GM18951 (cell line): ENCODE measurements around the gene GSTT2B.
"Not testable (repeated sequence)": the region's sequence is repeated elsewhere in the genome, so short reads cannot be mapped to it uniquely, and the experiment has no call there.

Experiments used
- POLR2A ChIP-seq: IDR thresholded peaks from 4 replicates; pipeline ENCODE4 v1.6.1; 2011; ENCODE audit warnings: mild to moderate bottlenecking; ENCODE audit not compliant: insufficient read length, insufficient read depth; ENCODE audit errors: extremely low read depth
- in situ Hi-C: fragments of 300-500 bp; cut with MboI; formaldehyde crosslinking; loops from one replicate; pipeline ENCODE4 v1.12.0; 2022; ENCODE audit warnings: low sequenced_read_pairs, mixed read lengths, inconsistent platforms; ENCODE audit not compliant: unreplicated experiment

Gene GSTT2B

DNA sequence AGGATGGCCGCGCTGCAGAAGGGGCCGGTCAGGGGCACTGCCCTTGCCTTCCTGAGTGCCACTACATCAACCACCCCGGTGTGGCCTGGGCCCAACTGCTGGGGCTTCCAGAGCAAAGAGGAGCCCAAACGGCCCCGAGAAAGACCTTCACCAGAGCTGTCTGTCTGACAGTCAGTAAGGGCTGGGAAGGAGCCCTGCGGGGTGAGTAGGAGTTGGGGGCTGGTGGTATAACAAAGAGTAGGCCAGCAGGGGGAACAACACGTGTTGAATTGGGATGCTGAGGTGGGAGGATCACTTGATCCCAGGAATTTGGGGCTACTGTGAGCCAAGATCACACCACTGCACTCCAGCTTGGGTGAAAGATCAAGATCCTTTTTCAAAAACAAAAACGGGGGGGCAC lies 40.3 kb upstream of the GSTT2B start:
- no peak for TF ChIP-seq POLR2A
- in situ Hi-C loops, result no loop called here

DNA sequence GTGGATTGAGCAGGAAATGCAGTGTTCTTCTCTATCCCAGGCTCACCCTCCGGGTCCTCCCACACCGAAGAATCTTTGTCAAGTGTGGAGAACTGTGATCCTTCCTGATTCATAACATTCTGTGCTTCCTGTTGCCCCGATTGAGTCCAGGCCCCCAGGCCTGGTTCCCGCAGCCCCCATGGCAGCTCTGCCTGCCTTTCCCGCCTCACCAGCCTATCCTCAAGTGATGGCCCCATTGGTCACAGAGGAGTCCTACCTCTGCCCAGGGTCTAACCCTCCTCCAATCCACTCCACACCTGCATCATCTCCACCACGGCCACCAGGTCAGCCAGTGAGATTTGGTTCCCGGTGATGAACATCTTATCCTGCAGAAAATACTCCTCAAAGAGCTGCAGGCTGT lies 38.8 kb upstream of the GSTT2B start:
- in situ Hi-C loops, result loop anchor here (25.0 kb wide), 1 partner anchor 188 kb away; the partner anchor contains the start of gene SUSD2

DNA sequence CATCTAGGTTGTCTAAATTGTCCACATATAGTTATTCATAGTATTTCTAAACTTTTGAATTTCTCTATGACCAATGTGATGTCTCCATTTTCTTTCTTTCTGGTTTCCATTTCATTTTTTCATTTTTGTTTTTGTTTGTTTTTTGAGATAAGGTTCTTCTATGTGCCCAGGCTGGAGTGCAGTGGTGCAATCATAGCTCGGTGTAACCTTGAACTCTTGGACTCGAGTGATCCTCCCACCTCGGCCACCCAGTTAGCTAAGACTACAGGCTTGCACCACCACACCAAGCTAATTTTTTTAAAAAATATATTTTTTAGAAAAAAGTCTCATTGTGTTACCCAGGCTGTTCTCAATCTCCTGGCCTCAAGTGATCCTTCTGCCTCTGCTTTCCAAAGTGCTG lies 36.1 kb upstream of the GSTT2B start:
- in situ Hi-C loops, result loop anchor here (25.0 kb wide), 1 partner anchor 190 kb away; the partner anchor contains the start of gene SUSD2
- no peak for TF ChIP-seq POLR2A

DNA sequence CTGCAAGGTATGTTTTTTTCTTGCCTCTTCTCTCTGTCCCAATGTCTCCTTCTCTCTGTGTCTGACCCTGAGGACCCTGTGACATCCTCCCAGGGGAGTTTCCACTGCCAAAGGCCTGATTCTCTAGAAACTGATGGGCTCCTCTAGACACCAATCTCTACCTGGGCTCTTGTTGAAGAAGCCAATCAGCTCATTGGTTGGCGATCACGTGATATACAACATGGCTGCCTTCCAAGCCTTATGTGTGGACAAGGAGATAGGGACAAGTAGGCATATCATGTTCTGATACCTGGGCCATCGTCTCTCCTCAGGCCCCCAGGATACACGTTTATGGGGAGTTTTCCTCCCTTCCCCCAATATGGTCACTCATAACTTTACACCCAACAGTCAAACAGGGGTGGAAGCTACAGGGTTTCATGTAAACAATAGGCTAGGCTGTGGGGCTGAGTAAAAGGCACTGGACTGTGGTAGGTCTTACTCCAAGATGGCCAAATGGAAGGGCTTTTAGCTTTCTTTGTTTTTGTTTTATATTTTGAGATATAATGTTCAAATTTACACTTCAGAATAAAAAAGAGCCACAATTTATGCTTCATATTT lies 32.7 kb upstream of the GSTT2B start:
- in situ Hi-C loops, result loop anchor here (25.0 kb wide), 1 partner anchor 194 kb away; the partner anchor contains the start of gene SUSD2

DNA sequence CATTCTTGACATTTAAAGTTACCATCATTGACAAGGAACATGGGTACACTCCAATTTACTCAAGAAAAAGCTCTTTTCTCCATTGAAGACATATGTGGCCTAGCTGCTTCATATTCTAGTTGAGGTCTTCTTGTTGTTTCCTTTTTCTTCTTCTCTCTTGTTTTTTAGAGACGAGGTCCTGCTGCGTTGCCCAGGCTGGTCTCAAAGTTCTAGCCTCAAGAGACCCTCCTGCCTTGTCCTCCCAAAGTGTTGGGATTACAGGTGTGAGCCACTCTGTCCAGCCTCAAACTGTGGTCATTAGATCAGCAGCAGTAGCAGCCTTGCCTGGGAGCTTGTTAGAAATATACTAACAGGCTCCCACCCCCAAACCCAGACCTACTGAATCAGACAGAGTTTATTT lies 32.1 kb upstream of the GSTT2B start:
- in situ Hi-C loops, result loop anchor here (25.0 kb wide), 1 partner anchor 194 kb away; the partner anchor contains the start of gene SUSD2

DNA sequence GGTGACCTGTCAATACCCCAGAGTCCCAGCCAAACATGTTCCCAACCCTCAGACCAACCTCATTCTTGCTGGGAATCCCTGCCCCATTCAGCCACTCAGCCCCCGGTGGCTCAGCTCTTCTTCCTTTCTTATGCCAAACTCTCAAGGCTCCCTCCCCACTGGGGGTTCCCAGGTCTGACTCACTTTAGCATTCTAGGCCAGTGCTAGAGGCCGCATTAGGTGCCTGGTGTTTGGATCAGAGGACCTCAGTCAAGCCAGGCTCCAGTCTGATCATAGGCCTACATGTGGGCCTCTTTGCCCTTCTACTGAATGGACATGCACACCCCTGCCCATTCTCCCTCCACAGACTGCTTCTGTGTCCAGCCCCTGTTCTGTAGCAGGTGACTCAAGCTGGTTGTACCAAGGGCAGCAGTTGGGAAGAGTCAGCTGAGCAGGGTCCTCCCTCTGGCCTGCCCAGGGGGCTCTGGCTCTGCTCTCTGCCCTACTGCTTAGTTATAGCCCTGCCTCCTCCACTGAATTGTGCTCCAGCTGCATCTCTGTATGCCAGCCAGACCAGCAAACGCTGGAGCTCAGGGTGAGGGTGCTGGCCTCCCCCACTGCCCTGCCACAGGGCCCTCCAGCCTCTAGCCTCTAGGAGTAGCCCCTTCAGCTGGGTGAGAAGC lies 28.7 kb upstream of the GSTT2B start:
- in situ Hi-C loops, result loop anchor here (5.0 to 25.0 kb wide), 2 partner anchors 37 to 198 kb away; partner anchors contain the start of gene SUSD2

DNA sequence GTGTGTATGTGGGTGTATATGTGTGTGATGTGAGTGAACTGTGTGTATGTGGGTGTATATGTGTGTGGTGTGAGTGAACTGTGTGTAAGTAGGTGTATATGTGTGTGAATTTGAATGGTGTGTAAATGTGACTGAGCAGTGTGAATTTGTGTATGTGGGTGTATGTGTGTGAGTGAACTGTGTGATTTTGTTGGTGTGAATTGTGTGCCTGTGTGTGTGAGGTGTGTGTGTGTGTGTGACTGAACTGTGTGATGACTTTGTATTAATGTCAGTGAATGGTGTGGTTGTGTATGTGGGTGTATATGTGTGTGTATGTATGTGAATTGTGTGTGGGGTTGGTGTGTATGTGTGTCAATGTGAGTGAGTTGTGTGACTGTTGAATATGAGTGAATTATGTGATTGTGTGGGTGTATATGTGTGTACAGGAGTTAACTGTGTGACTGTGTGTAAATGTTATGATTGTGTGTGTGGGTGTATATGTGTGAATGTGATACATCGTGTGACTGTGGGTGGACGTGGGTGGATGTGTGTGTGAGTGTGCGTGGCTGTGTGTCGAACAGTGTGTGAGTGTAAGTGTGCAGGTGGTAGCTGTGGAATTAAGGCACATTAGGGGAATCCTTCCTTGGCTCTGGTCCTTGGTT lies 25.7 kb upstream of the GSTT2B start:
- in situ Hi-C loops, result loop anchor here (5.0 to 25.0 kb wide), 2 partner anchors 34 to 201 kb away; partner anchors contain the start of gene SUSD2

DNA sequence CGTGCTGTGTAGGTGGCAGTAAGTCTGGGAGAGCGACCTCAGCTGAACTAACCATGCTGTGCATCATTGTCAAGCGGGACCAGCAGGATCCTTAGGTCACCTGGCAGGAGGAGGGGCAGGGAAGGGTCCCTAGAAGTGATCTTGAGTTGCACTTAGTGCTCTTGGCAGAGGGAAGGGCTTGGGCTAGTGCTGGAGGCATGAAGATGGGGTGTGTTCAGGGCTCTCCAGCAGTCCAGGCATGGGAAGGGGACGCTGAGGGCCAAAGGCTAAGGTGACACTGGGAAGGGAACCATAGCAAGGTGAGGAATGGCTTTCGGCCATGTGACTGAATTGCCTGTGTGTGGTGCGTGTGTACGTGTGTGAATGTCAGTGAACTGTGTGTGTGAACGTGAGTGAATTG lies 25.1 kb upstream of the GSTT2B start:
- in situ Hi-C loops, result loop anchor here (5.0 to 25.0 kb wide), 2 partner anchors 34 to 201 kb away; partner anchors contain the start of gene SUSD2

DNA sequence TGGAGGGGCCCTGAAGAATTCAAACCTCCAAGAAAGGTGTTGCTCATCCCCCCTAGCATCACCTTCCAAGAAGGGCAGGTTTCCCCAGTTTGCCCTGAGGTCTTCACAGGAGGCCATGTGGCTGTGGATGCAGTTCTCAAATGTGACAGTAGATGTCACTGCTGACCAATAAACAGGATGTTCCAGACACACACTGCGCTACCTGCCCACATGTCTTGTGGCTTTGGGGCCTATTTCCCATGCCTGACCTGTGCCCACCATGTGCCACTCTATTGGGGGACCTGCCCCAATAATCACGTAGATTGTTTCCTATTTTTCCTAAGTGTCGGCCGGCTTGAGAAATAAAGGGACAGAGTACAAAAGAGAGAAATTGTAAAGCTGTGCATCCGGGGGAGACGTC lies 23.4 kb upstream of the GSTT2B start:
- in situ Hi-C loops, result loop anchor here (25.0 kb wide), 1 partner anchor 203 kb away; the partner anchor contains the start of gene SUSD2
- no peak for TF ChIP-seq POLR2A

DNA sequence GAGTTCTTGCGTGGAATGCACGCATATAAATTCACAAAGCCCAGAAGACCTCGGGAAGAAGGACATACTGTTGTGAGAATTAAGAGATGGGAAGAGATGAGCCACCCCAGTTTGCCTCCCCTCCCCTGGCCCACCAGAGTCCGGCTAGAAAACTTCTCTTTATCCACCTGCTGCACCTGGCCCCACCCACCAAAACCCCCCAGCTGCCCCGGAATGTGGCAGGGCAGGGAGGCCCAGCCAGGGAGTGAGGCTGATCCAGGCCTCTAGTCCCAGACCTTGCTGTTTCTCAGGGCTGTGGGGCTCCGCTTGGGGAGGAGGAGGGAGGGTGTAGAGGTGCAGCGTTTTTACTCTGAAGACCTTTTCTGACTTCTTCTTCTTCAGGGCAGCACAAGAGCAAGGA lies 19.6 kb upstream of the GSTT2B start:
- in situ Hi-C loops, result loop anchor here (25.0 kb wide), 1 partner anchor 207 kb away; the partner anchor contains the start of gene SUSD2

DNA sequence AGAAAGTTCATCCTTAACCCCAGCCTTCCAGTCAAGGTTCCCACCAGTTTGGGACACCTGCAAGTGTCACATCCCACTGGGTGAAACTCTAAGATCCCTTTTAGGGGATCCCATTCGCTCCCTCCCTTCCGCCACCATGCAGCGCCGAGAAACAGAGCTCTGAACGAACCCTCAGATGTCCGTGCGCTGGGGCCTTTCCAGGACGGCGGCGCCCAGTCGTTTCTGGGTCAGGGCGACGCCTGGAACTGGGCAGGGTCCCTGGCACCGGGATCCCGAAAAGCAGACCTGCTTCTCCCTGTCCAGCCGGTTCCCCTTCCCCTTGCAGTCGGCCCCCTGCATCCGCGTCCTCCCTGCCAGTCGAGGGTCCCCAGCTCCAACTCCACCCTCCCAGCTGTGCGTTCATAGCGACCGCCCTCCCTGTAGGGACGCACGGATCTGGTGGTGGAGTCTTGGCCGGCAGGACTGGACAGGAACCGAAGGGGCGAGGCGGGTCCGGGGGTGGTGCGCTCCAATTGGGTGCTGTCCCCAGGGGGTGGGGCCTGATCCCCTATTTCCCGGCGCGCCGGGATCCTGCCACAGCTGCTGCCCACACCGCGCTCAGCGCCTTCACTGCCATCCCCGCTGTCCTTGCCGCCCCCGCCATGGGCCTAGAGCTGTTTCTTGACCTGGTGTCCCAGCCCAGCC lies 18.7 kb upstream of the GSTT2B start, which contains the start of gene GSTT2:
TSS of gene GSTT2 (plus strand) at position 578 of the 684 bp plus-strand sequence.
- in situ Hi-C loops, result loop anchor here (25.0 kb wide), 1 partner anchor 208 kb away; the partner anchor contains the start of gene SUSD2

DNA sequence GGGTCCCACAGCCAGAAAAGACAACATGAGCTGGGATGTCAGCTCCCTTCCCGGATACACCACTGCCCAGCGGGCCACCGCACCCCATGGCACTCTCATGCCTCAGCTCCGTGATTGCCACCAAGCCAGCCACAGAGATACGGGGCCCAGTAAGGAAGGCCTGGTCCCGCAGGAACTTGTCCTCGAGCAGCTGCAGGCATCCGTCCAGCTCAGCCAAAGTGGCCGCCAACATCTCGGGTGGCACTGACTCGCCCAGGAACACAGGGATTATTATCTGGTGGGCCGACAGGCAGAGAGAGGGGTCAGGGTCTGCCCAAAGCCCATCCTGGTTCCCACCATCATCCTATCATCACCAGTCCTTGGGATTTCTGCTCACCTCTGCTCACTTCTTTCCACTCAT lies 16.3 kb upstream of the GSTT2B start:
- in situ Hi-C loops, result loop anchor here (25.0 kb wide), 1 partner anchor 210 kb away; the partner anchor contains the start of gene SUSD2

DNA sequence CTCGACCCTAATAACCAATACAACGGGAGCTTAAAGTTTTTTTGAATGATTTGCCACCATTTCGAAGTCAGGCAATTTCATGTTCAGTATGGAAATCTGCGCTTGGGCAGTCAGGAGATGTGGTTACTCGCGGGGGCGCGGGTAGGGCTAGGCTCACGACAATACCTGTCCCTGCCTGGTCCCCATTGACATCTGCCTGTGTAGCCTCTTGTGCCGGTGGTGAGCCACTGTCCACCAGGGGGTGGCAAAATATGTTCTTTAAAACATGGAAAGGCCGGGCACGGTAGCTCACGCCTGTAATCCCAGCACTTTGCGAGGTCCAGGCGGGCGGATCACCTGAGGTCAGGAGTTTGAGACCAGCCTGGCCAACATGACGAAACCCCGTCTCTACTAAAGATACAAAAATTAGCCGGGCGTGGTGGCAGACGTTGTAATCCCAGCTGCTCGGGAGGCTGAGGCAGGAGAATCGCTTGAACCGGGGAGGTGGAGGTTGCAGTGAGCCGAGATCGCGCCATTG lies 13.9 kb upstream of the GSTT2B start:
- in situ Hi-C loops, result loop anchor here (25.0 kb wide), 1 partner anchor 212 kb away; the partner anchor contains the start of gene SUSD2

DNA sequence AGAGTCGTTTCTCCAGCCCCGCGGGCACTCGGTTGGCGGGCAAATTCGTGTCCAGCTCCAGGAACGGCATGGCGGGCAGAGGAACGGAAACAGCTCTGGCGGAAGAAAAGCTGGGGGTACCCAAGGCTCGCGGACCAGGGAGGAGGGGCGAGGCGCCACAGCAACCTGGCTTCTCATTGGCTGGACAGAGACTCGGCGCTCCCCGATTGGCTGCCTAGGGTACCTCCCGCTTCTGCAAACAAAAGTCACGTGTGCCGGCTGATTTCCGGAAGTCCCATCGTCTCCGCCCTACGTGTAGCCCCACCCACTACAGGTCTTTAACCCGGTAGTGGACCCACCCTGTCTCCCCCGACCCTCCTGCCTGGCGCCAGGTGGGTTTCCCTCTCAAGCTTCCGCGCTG lies 13.3 kb upstream of the GSTT2B start, which contains the start of gene DDT:
TSS of gene DDT (minus strand) at position 97 of the 400 bp plus-strand sequence. CDS start at position 70, 27 bp downstream.
- in situ Hi-C loops, result not testable (repeated sequence)
